Right cardiac atrium (tissue), 5 donors: ENCODE measurements around the gene PADI3. TPM values are rescaled to one million over a fixed set of nuclear protein-coding genes. Genes with fewer than 3 reads are reported as not detected.
"Not testable (repeated sequence)": the region's sequence is repeated elsewhere in the genome, so short reads cannot be mapped to it uniquely, and the experiment has no call there.

Experiments
- ATAC-seq, 2 donors: fragments of 200-7000 bp; cut with Tn5 transposase; one replicate each; pipeline versions ENCODE4 v1.8.0 to v1.9.1; 2020; ENCODE audit warnings: moderate library complexity in 2 of 2, mild to moderate bottlenecking in 1 of 2
- DNase-seq, 3 donors: peaks; one replicate each; pipeline ENCODE4 v3.0.0-alpha.2; 2020
- H3K27ac ChIP-seq: one replicate; pipeline ENCODE4 v1.5.1; 2013; ENCODE audit warnings: mild to moderate bottlenecking, low read length, control low read depth, moderate library complexity
- H3K27me3 ChIP-seq: one replicate; pipeline ENCODE4 v1.6.1; 2013; ENCODE audit not compliant: control insufficient read depth, insufficient read depth
- H3K4me1 ChIP-seq: one replicate; pipeline ENCODE4 v1.6.1; 2013; ENCODE audit warnings: low read length; ENCODE audit not compliant: control insufficient read depth, insufficient read depth
- H3K4me3 ChIP-seq: one replicate; pipeline ENCODE4 v1.5.1; 2013; ENCODE audit warnings: low read length, control low read depth
- H3K9me3 ChIP-seq: one replicate; pipeline ENCODE4 v1.6.1; 2013; ENCODE audit warnings: low read length; ENCODE audit not compliant: control insufficient read depth
- WGBS: extraction: QIAGEN DNeasy Blood & Tissue Kit; methylation state at CpG from one replicate; pipeline ENCODE4 v1.1.7; 2013; 5-methylcytosine and 5-hydroxymethylcytosine counted together
- intact Hi-C, 4 donors: fragments of 100-400 bp; cut with DNase I; formaldehyde crosslinking; loops; one replicate each; pipeline versions ENCODE4 v1.11.0 to v1.14.0; 2022 to 2023
- microRNA-seq, 2 donors: library from miRNA; unstranded; fragments of <30 nt; microRNA quantifications; one replicate each; pipeline ENCODE4 v1.2.0, GENCODE V29; 2020 to 2021
- polyA plus RNA-seq: library from polyadenylated mRNA; stranded (reverse); fragments of 200-250 nt; gene quantifications from one replicate; pipeline ENCODE4 v1.2.3, GENCODE V29; 2013
- total RNA-seq, 4 donors: library from RNA; stranded (reverse); fragmentation: NEBNext Ultra II Directional; extraction: Animal tissue kit (Norgen Biotek cat#: 25700); gene quantifications; one replicate each; pipeline ENCODE4 v1.2.1, GENCODE V29; 2021
- donor health status: healthy with polysubstance abuse.
- donor health status: DM: no; HTN: yes; CAD: no.
- donor health status: DM: no; HTN: no; CAD: no.
- donor health status: DM: no; HTN: yes; CAD: no; lungs with severe emphysema.
- donor health status: DM: yes; HTN: yes; CAD: no.

The PADI3 gene
- total and polyA plus RNA-seq, 5 donors, result not detected

GRCh38 chr1:17319561-17320350 lies 70.9 kb downstream of the PADI3 start:
- no peaks in the 10 kb centered on the region for H3K9me3 ChIP-seq
- 90% methylated on average over 11 of the region's 11 CpGs for WGBS
- no peak for DNase-seq
- H3K4me3 ChIP-seq, result no peak overlapping the region
- no peak overlapping the region for H3K27ac ChIP-seq
- intact Hi-C loops, result no loop called here
- no peak for ATAC-seq
- H3K4me1 ChIP-seq, result no peaks in the 10 kb centered on the region
- no peaks in the 10 kb centered on the region for H3K27me3 ChIP-seq

- H3K4me3 ChIP-seq, H3K27ac ChIP-seq, H3K27me3 ChIP-seq, ATAC-seq, intact Hi-C loops, H3K4me1 ChIP-seq, DNase-seq, H3K9me3 ChIP-seq: not testable (repeated sequence)
- 78% methylated on average over 6 of the region's 6 CpGs for whole genome bisulfite sequencing
Observed at GRCh38 chr1:17321857-17322390, 73.0 kb downstream of the PADI3 start.

GRCh38 chr1:17328855-17329254 lies 80.0 kb downstream of the PADI3 start:
- Histone ChIP-seq H3K4me1 (no peaks in the 10 kb centered on the region), H3K27me3 (no peaks in the 10 kb centered on the region), H3K27ac (no peak overlapping the region), H3K4me3 (no peak overlapping the region), H3K9me3 (no peaks in the 10 kb centered on the region)
- WGBS, result 73% methylated on average over 5 of the region's 5 CpGs
- ATAC-seq, result no peak
- no peak for DNase-seq
- intact Hi-C loops, result no loop called here

- intact Hi-C loops, result loop anchor here in 1 of 4 donors (10.0 kb wide), 1 partner anchor 205 kb away; no protein-coding TSS in a partner anchor
- Histone ChIP-seq H3K9me3 (no peaks in the 10 kb centered on the region), H3K4me3 (no peak overlapping the region), H3K4me1 (no peaks in the 10 kb centered on the region), H3K27ac (no peak overlapping the region), H3K27me3 (no peaks in the 10 kb centered on the region)
- ATAC-seq (no peak), DNase-seq (no peak)
- WGBS, result 76% methylated on average over 4 of the region's 4 CpGs
Observed at GRCh38 chr1:17329610-17330009, 80.7 kb downstream of the PADI3 start.

- Histone ChIP-seq H3K27me3 (no peaks in the 10 kb centered on the region), H3K4me1 (no peaks in the 10 kb centered on the region), H3K27ac (no peak overlapping the region), H3K9me3 (no peaks in the 10 kb centered on the region), H3K4me3 (no peak overlapping the region)
- 68% methylated on average over 7 of the region's 7 CpGs for WGBS
- ATAC-seq, result no peak
- DNase-seq, result no peak
- intact Hi-C loops, result loop anchor here in 1 of 4 donors (10.0 kb wide), 1 partner anchor 206 kb away; no protein-coding TSS in a partner anchor
Observed at GRCh38 chr1:17330856-17331255, 82.0 kb downstream of the PADI3 start.

- no peak overlapping the region for H3K4me3 ChIP-seq
- ATAC-seq (no peak), DNase-seq (no peak)
- intact Hi-C loops, result loop anchor here in 1 of 4 donors (10.0 kb wide), 1 partner anchor 208 kb away; no protein-coding TSS in a partner anchor
- no peaks in the 10 kb centered on the region for H3K27me3 ChIP-seq
- H3K4me1 ChIP-seq, result no peaks in the 10 kb centered on the region
- H3K27ac ChIP-seq, result no peak overlapping the region
- 88% methylated on average over 8 of the region's 8 CpGs for WGBS
- no peaks in the 10 kb centered on the region for H3K9me3 ChIP-seq
Observed at GRCh38 chr1:17333081-17333480, 84.2 kb downstream of the PADI3 start.

Small RNA genes within 50 kb of the gene (microRNA-seq; reads per million reads assigned to microRNA genes)
- gene MIR3972, result 0 reads per million in 2 donors

Other genes with a start within 250 kb of the PADI3 start
- 10 to 100 TPM; 12.9 to 15.1 (median 14.3) TPM for gene ATP13A2, start 237.2 kb upstream of the PADI3 start, total RNA-seq
- gene ATP13A2, start 237.2 kb upstream of the PADI3 start, polyA plus RNA-seq, result 10.3 TPM
- gene SDHB, start 195.1 kb upstream of the PADI3 start, total RNA-seq, result 100 to 1,000 TPM; 209 to 255 (median 239) TPM
- gene SDHB, start 195.1 kb upstream of the PADI3 start, polyA plus RNA-seq, result 311 TPM
- under 1 TPM; 0.17 to 0.68 (median 0.31) TPM for gene PADI2, start 129.6 kb upstream of the PADI3 start, total RNA-seq
- gene PADI2, start 129.6 kb upstream of the PADI3 start, polyA plus RNA-seq, result 0.07 TPM
- not detected for gene PADI1, start 44.0 kb upstream of the PADI3 start, total RNA-seq
- gene PADI1, start 44.0 kb upstream of the PADI3 start, polyA plus RNA-seq, result not detected
- under 1 TPM in 2 of 4 donors, not detected in 2; 0.18 to 0.40 TPM for gene PADI4, start 59.1 kb downstream of the PADI3 start, total RNA-seq
- gene PADI4, start 59.1 kb downstream of the PADI3 start, polyA plus RNA-seq, result 0.05 TPM
- not detected for gene PADI6, start 123.1 kb downstream of the PADI3 start, total RNA-seq
- gene PADI6, start 123.1 kb downstream of the PADI3 start, polyA plus RNA-seq, result not detected
- 10 to 100 TPM; 12.1 to 19.0 (median 14.9) TPM for gene RCC2, start 190.6 kb downstream of the PADI3 start, total RNA-seq
- gene RCC2, start 190.6 kb downstream of the PADI3 start, polyA plus RNA-seq, result 7.8 TPM